Measurements from ENCODE around the gene APOM.

Gene APOM

GRCh38 chr6:31636698-31637596 lies 18.7 kb upstream of the APOM start:
- no peak for TF ChIP-seq CTCF (IDR thresholded peaks at IDR 0.05; ENCODE audit: control insufficient read depth, extremely low read depth, insufficient read depth)
- H3K4me3 ChIP-seq (ENCODE audit: low read depth, low read length): no peak overlapping the region
- DNase-seq (ENCODE audit: low read depth): no peak

GRCh38 chr6:31639043-31639442 lies 16.7 kb upstream of the APOM start:
- no peak for TF ChIP-seq CTCF (IDR thresholded peaks at IDR 0.05; ENCODE audit: control insufficient read depth, extremely low read depth, insufficient read depth)
- no peak overlapping the region for H3K4me3 ChIP-seq (ENCODE audit: low read depth, low read length)
- no peak for DNase-seq (ENCODE audit: low read depth)

GRCh38 chr6:31639449-31639861 lies 16.2 kb upstream of the APOM start:
- TF ChIP-seq CTCF (IDR thresholded peaks at IDR 0.05; ENCODE audit: control insufficient read depth, extremely low read depth, insufficient read depth): no peak
- H3K4me3 ChIP-seq (ENCODE audit: low read depth, low read length): no peak overlapping the region
- DNase-seq (ENCODE audit: low read depth): no peak

- TF ChIP-seq CTCF (IDR thresholded peaks at IDR 0.05; ENCODE audit: control insufficient read depth, extremely low read depth, insufficient read depth): no peak
- DNase-seq (ENCODE audit: low read depth): no peak
- H3K4me3 ChIP-seq (ENCODE audit: low read depth, low read length): no peak overlapping the region
These were observed 15.1 kb upstream of the APOM start for GRCh38 chr6:31640612-31641011.

GRCh38 chr6:31641370-31641769 lies 14.3 kb upstream of the APOM start:
- no peak for TF ChIP-seq CTCF (IDR thresholded peaks at IDR 0.05; ENCODE audit: control insufficient read depth, extremely low read depth, insufficient read depth)
- DNase-seq (ENCODE audit: low read depth): no peak
- no peak overlapping the region for H3K4me3 ChIP-seq (ENCODE audit: low read depth, low read length)

- no peak overlapping the region for H3K4me3 ChIP-seq (ENCODE audit: low read depth, low read length)
- TF ChIP-seq CTCF (IDR thresholded peaks at IDR 0.05; ENCODE audit: control insufficient read depth, extremely low read depth, insufficient read depth): no peak
- DNase-seq (ENCODE audit: low read depth): no peak
These were observed 12.7 kb upstream of the APOM start for GRCh38 chr6:31642798-31643570.

All from LNCaP clone FGC (cell line).